ENCODE results near the gene ERFL. TPM values are rescaled to one million over a fixed set of nuclear protein-coding genes. Genes with fewer than 3 reads are reported as not detected.

The ERFL gene
- total and polyA plus RNA-seq, 2 experiments from 2014 or later, result 0.69 TPM; not detected in 1

GRCh38 chr19:41889896-41890295 is 38.4 kb downstream of the ERFL start:
- Histone ChIP-seq H3F3A (replicated peaks; ENCODE audit: low read depth) (peaks cover 15% of the 10 kb centered on the region), H3K27me3 (ENCODE audit: insufficient read depth) (no peaks in the 10 kb centered on the region), H3K27ac (ENCODE audit: low read depth) (no peak overlapping the region), H3K36me3 (ENCODE audit: insufficient read depth) (no peaks in the 10 kb centered on the region), H3K4me3 (no peak overlapping the region), H3K9me2 (ENCODE audit: insufficient read depth) (no peaks in the 10 kb centered on the region), H3K79me2 (replicated peaks; ENCODE audit: insufficient read depth) (peaks cover 3% of the 10 kb centered on the region; the same call in 1 of the 2 replicates), H2AFZ (no peak overlapping the region), H3K4me1 (ENCODE audit: insufficient read depth) (peaks cover 22% of the 10 kb centered on the region), H3K4me2 (no peak overlapping the region), H4K20me1 (replicated peaks; ENCODE audit: insufficient read depth) (peaks cover 4% of the 10 kb centered on the region; the same call in 1 of the 2 replicates)
- peaks cover 9% of the 10 kb centered on the region for H3K27me3 Mint-ChIP-seq (ENCODE audit: insufficient read depth, low read depth, poor library complexity)
- H3K36me3 Mint-ChIP-seq (ENCODE audit: low read depth), result peaks cover 19% of the 10 kb centered on the region; the same call in 2 of the 3 replicates
- H3K4me3 Mint-ChIP-seq, result no peak overlapping the region
- H3K9me3 Mint-ChIP-seq, result peaks cover 3% of the 10 kb centered on the region; the same call in 1 of the 3 replicates
- DNase-seq (ENCODE audit: low spot score), result no peak
- TF ChIP-seq STAT1 (IDR thresholded peaks at IDR 0.05; ENCODE audit: unreplicated experiment), result no peak
- no peak for ATAC-seq
- H3K27ac Mint-ChIP-seq, result no peak overlapping the region
- H3K4me1 Mint-ChIP-seq, result peaks cover 41% of the 10 kb centered on the region

- no peak for ATAC-seq
- Mint-ChIP-seq H3K27ac (no peak overlapping the region), H3K27me3 (ENCODE audit: insufficient read depth, low read depth, poor library complexity) (peaks cover 9% of the 10 kb centered on the region), H3K36me3 (ENCODE audit: low read depth) (peaks cover 19% of the 10 kb centered on the region; the same call in 2 of the 3 replicates), H3K9me3 (peaks cover 3% of the 10 kb centered on the region; the same call in 1 of the 3 replicates), H3K4me3 (no peak overlapping the region), H3K4me1 (peaks cover 42% of the 10 kb centered on the region)
- no peak for TF ChIP-seq JUNB (IDR thresholded peaks at IDR 0.05; ENCODE audit: unreplicated experiment)
- TF ChIP-seq ZNF331 (CRISPR knock-in tag; IDR thresholded peaks at IDR 0.05; ENCODE audit: low read depth), result no peak
- TF ChIP-seq STAT1 (IDR thresholded peaks at IDR 0.05; ENCODE audit: unreplicated experiment), result no peak
- TF ChIP-seq POLR2AphosphoS5 (IDR thresholded peaks at IDR 0.05; ENCODE audit: low read depth), result no peak
- peak; percentile 24 to 36 for TF ChIP-seq CTCF (conservative IDR thresholded peaks at IDR 0.05; ENCODE audit: low read depth in 2 of 2)
- TF ChIP-seq ZNF462 (CRISPR knock-in tag; IDR thresholded peaks at IDR 0.05), result no peak
- TF ChIP-seq NANOG (IDR thresholded peaks at IDR 0.05; ENCODE audit: borderline replicate concordance), result no peak
- Histone ChIP-seq H3K9me2 (ENCODE audit: insufficient read depth) (no peaks in the 10 kb centered on the region), H3K4me2 (no peak overlapping the region), H3F3A (replicated peaks; ENCODE audit: low read depth) (peaks cover 15% of the 10 kb centered on the region), H3K27me3 (ENCODE audit: insufficient read depth) (no peaks in the 10 kb centered on the region), H2AFZ (no peak overlapping the region), H3K79me2 (replicated peaks; ENCODE audit: insufficient read depth) (peaks cover 6% of the 10 kb centered on the region; the same call in 1 of the 2 replicates), H3K27ac (ENCODE audit: low read depth) (no peak overlapping the region), H3K4me1 (ENCODE audit: insufficient read depth) (peaks cover 26% of the 10 kb centered on the region), H3K36me3 (ENCODE audit: insufficient read depth) (no peaks in the 10 kb centered on the region), H3K4me3 (no peak overlapping the region), H4K20me1 (replicated peaks; ENCODE audit: insufficient read depth) (peaks cover 4% of the 10 kb centered on the region; the same call in 1 of the 2 replicates)
- DNase-seq (ENCODE audit: low spot score), result no peak
Observed at GRCh38 chr19:41888926-41889325, 39.3 kb downstream of the ERFL start.

All from GM23338 (cell line).